WTC11 (cell line): Measurements from ENCODE around the gene NAGS. TPM values are rescaled to one million over a fixed set of nuclear protein-coding genes. Genes with fewer than 3 reads are reported as not detected.

ENCODE experiments used
- ATAC-seq: fragments of 200-7000 bp; cut with Tn5 transposase; 2 replicates; pipeline ENCODE4 v1.10.0; 2021; ENCODE audit warnings: mild to moderate bottlenecking, moderate library complexity
- CTCF ChIA-PET: fragments of 300-600 bp; sonication (Branson Sonifier 250); formaldehyde crosslinking; loops from one replicate; lab custom pipeline; 2021; ENCODE audit warnings: antibody characterized with exemption; lab: Charles Lee
- POLR2A ChIA-PET: fragments of 350-600 bp; sonication (Branson Sonifier 250); formaldehyde crosslinking; loops from one replicate; lab custom pipeline; 2021; ENCODE audit warnings: antibody characterized with exemption; lab: Charles Lee
- DNase-seq: peaks from one replicate; pipeline ENCODE4 v3.0.0; 2021; ENCODE audit warnings: low spot score
- H3K27ac Mint-ChIP-seq: 2 replicates; pipeline ENCODE4 v1.8.0; 2021; ENCODE audit warnings: mixed read lengths
- H3K27me3 Mint-ChIP-seq: 2 replicates; pipeline ENCODE4 v1.8.0; 2021; ENCODE audit warnings: low read depth, mild to moderate bottlenecking, moderate library complexity, mixed read lengths
- H3K36me3 Mint-ChIP-seq: 2 replicates; pipeline ENCODE4 v1.8.0; 2021; ENCODE audit warnings: mixed read lengths
- H3K4me1 Mint-ChIP-seq: 2 replicates; pipeline ENCODE4 v1.8.0; 2022; ENCODE audit warnings: mixed read lengths
- H3K4me3 Mint-ChIP-seq: 2 replicates; pipeline ENCODE4 v1.8.0; 2021; ENCODE audit warnings: mild to moderate bottlenecking, moderate library complexity, mixed read lengths
- H3K9me3 Mint-ChIP-seq: 2 replicates; pipeline ENCODE4 v1.8.0; 2021; ENCODE audit warnings: mixed read lengths
- AR ChIP-seq: fragments of 250-450 bp; sonication (Bioruptor Pico); IDR thresholded peaks from 2 replicates; pipeline ENCODE4 v1.9.0; 2021; ENCODE audit warnings: mild to moderate bottlenecking
- ATF2 ChIP-seq: sonication (generic); formaldehyde crosslinking; IDR thresholded peaks from 2 replicates; pipeline ENCODE4 v1.8.1; 2022; ENCODE audit warnings: low read depth, missing genetic modification reagents, borderline replicate concordance
- CREM ChIP-seq: sonication (generic); formaldehyde crosslinking; IDR thresholded peaks from 2 replicates; pipeline ENCODE4 v1.8.1; 2022; ENCODE audit warnings: mild to moderate bottlenecking, missing genetic modification reagents, moderate library complexity
- ETV6 ChIP-seq: sonication (generic); formaldehyde crosslinking; IDR thresholded peaks from 2 replicates; pipeline ENCODE4 v1.8.1; 2022; ENCODE audit warnings: mild to moderate bottlenecking, missing genetic modification reagents
- FOXJ3 ChIP-seq: sonication (generic); formaldehyde crosslinking; IDR thresholded peaks from 2 replicates; pipeline ENCODE4 v1.9.0; 2021; ENCODE audit warnings: missing genetic modification reagents, mild to moderate bottlenecking, borderline replicate concordance
- FOXP1 ChIP-seq: sonication (generic); formaldehyde crosslinking; IDR thresholded peaks from 2 replicates; pipeline ENCODE4 v1.8.0; 2022; ENCODE audit warnings: missing genetic modification reagents, mild to moderate bottlenecking, moderate library complexity, borderline replicate concordance
- GTF2I ChIP-seq: fragments of 250-450 bp; sonication (Bioruptor Pico); conservative IDR thresholded peaks from 2 replicates; pipeline ENCODE4 v1.4.0; 2021; ENCODE audit warnings: mild to moderate bottlenecking
- IRF2 ChIP-seq: sonication (generic); formaldehyde crosslinking; IDR thresholded peaks from 2 replicates; pipeline ENCODE4 v1.8.0; 2022; ENCODE audit warnings: low read depth, missing genetic modification reagents, borderline replicate concordance
- MAX ChIP-seq: sonication (generic); formaldehyde crosslinking; IDR thresholded peaks from 2 replicates; pipeline ENCODE4 v1.8.0; 2022; ENCODE audit warnings: mild to moderate bottlenecking, missing genetic modification reagents
- MXD4 ChIP-seq: fragments of 250-450 bp; sonication (Bioruptor Pico); IDR thresholded peaks from 2 replicates; pipeline ENCODE4 v1.8.0; 2021; ENCODE audit warnings: mild to moderate bottlenecking, moderate library complexity, borderline replicate concordance
- MYBL2 ChIP-seq: sonication (generic); formaldehyde crosslinking; IDR thresholded peaks from 2 replicates; pipeline ENCODE4 v1.8.1; 2023; ENCODE audit warnings: mild to moderate bottlenecking, moderate library complexity, missing genetic modification reagents
- NFATC4 ChIP-seq: fragments of 250-450 bp; sonication (Bioruptor Pico); IDR thresholded peaks from 2 replicates; pipeline ENCODE4 v1.9.0; 2021; ENCODE audit warnings: mild to moderate bottlenecking
- NR3C1 ChIP-seq: sonication (generic); formaldehyde crosslinking; conservative IDR thresholded peaks from 2 replicates; pipeline ENCODE4 v1.8.1; 2023; ENCODE audit warnings: low read depth, mild to moderate bottlenecking, missing genetic modification reagents
- OVOL2 ChIP-seq: fragments of 250-450 bp; sonication (Bioruptor Pico); IDR thresholded peaks from 2 replicates; pipeline ENCODE4 v1.9.0; 2021; ENCODE audit warnings: mild to moderate bottlenecking, borderline replicate concordance
- TEAD1 ChIP-seq: sonication (generic); formaldehyde crosslinking; IDR thresholded peaks from 2 replicates; pipeline ENCODE4 v1.8.0; 2022; ENCODE audit warnings: mild to moderate bottlenecking, missing genetic modification reagents
- TEAD4 ChIP-seq: sonication (generic); formaldehyde crosslinking; IDR thresholded peaks from 2 replicates; pipeline ENCODE4 v1.8.0; 2022; ENCODE audit warnings: mild to moderate bottlenecking, missing genetic modification reagents
- TP53 ChIP-seq: sonication (generic); formaldehyde crosslinking; IDR thresholded peaks from 2 replicates; pipeline ENCODE4 v1.8.1; 2023; ENCODE audit warnings: mild to moderate bottlenecking, missing genetic modification reagents
- ZBTB21 ChIP-seq: sonication (generic); formaldehyde crosslinking; IDR thresholded peaks from 2 replicates; pipeline ENCODE4 v1.8.1; 2023; ENCODE audit warnings: mild to moderate bottlenecking, missing genetic modification reagents, borderline replicate concordance
- ZNF121 ChIP-seq: sonication (generic); formaldehyde crosslinking; IDR thresholded peaks from 2 replicates; pipeline ENCODE4 v1.8.0; 2023; ENCODE audit warnings: missing genetic modification reagents
- ZNF232 ChIP-seq: sonication (generic); formaldehyde crosslinking; IDR thresholded peaks from 2 replicates; pipeline ENCODE4 v1.8.0; 2022; ENCODE audit warnings: mild to moderate bottlenecking, missing genetic modification reagents
- ZNF416 ChIP-seq: fragments of 250-450 bp; sonication (Bioruptor Pico); IDR thresholded peaks from 2 replicates; pipeline ENCODE4 v1.9.0; 2021; ENCODE audit warnings: mild to moderate bottlenecking, inconsistent platforms
- ZNF532 ChIP-seq: fragments of 250-450 bp; sonication (Bioruptor Pico); IDR thresholded peaks from 2 replicates; pipeline ENCODE4 v1.9.0; 2021; ENCODE audit warnings: mild to moderate bottlenecking, borderline replicate concordance
- total RNA-seq: library from RNA; stranded (reverse); gene quantifications from 3 replicates; pipeline ENCODE4 v1.2.3, GENCODE V29; 2021

The NAGS gene
- total RNA-seq, 1 experiment from 2014 or later: 8.6 TPM

GRCh38 chr17:43975898-43976297 lies 28.5 kb upstream of the NAGS start (continued):
- no peak for TF ChIP-seq ZNF532 (CRISPR knock-in tag)
- no peak for TF ChIP-seq TP53 (CRISPR knock-in tag)
- TF ChIP-seq FOXJ3: no peak
- TF ChIP-seq MXD4 (CRISPR knock-in tag): no peak

GRCh38 chr17:43976963-43977837 lies 27.2 kb upstream of the NAGS start:
- Mint-ChIP-seq H3K36me3 (no peaks in the 10 kb centered on the region), H3K27me3 (peaks cover 7% of the 10 kb centered on the region), H3K9me3 (no peaks in the 10 kb centered on the region), H3K4me1 (no peaks in the 10 kb centered on the region), H3K4me3 (no peak overlapping the region), H3K27ac (no peak overlapping the region)
- DNase-seq: no peak
- CTCF ChIA-PET: interaction anchor here (0.6 kb wide), 2 partner anchors 34 to 283 kb away, joined by 3 to 4 read pairs; no protein-coding TSS in a partner anchor
- POLR2A ChIA-PET: no interaction called here
- TF ChIP-seq NFATC4 (CRISPR knock-in tag) (no peak), OVOL2 (CRISPR knock-in tag) (no peak), CREM (CRISPR knock-in tag) (no peak), TEAD1 (CRISPR knock-in tag) (no peak), MYBL2 (CRISPR knock-in tag) (no peak), AR (CRISPR knock-in tag) (no peak), ETV6 (CRISPR knock-in tag) (no peak), FOXP1 (no peak), ZNF232 (CRISPR knock-in tag) (no peak), ZBTB21 (CRISPR knock-in tag) (no peak), ATF2 (no peak)
- no peak for ATAC-seq

GRCh38 chr17:43978078-43978477 lies 26.3 kb upstream of the NAGS start:
- Mint-ChIP-seq H3K27ac (no peak overlapping the region), H3K36me3 (no peaks in the 10 kb centered on the region), H3K27me3 (peaks cover 16% of the 10 kb centered on the region), H3K4me1 (no peaks in the 10 kb centered on the region), H3K4me3 (no peak overlapping the region), H3K9me3 (no peaks in the 10 kb centered on the region)
- ATAC-seq (no peak), DNase-seq (no peak)
- ChIA-PET CTCF (no interaction called here), POLR2A (no interaction called here)
- TF ChIP-seq ZNF416: no peak
- TF ChIP-seq IRF2 (CRISPR knock-in tag): no peak
- no peak for TF ChIP-seq NFATC4 (CRISPR knock-in tag)
- TF ChIP-seq ZNF121 (CRISPR knock-in tag): no peak
- no peak for TF ChIP-seq TEAD4
- TF ChIP-seq ZNF232 (CRISPR knock-in tag): no peak
- TF ChIP-seq MAX (CRISPR knock-in tag): no peak
- no peak for TF ChIP-seq NR3C1
- no peak for TF ChIP-seq GTF2I (CRISPR knock-in tag)
